Measurements from ENCODE around the gene ABCB11.

- TF ChIP-seq CTCF (IDR thresholded peaks at IDR 0.05) (no peak), POLR2AphosphoS5 (IDR thresholded peaks at IDR 0.05) (no peak)
These were observed 78.7 kb downstream of the ABCB11 start for GRCh38 chr2:168952424-168952823.
